MCF 10A (cell line): ENCODE data around the gene RMI2. TPM values are rescaled to one million over a fixed set of nuclear protein-coding genes. Genes with fewer than 3 reads are reported as not detected.
A peak's percentile ranks its signal among the peaks of the same experiment; 100 is the strongest.

Experiments used
- BruUV-seq: library from RNA; stranded (reverse); fragments of 400-500 nt; replicated peaks from 2 replicates; lab custom pipeline; 2021; lab: Mats Ljungman, UMichigan
- CTCF ChIA-PET: fragments of 300-600 bp; sonication (Branson Sonifier 250); formaldehyde crosslinking; extraction: SDS; loops from one replicate; lab custom pipeline; 2021; ENCODE audit warnings: antibody characterized with exemption, inconsistent platforms; lab: Yijun Ruan, JAX
- POLR2A ChIA-PET: fragments of 300-600, 350-650 bp; sonication (Branson Sonifier 250); formaldehyde crosslinking; extraction: SDS; loops from one replicate; lab custom pipeline; 2020; ENCODE audit warnings: antibody characterized with exemption, inconsistent platforms; lab: Yijun Ruan, JAX
- DNase-seq: peaks from one replicate; pipeline ENCODE4 v3.0.0-alpha.2; 2018; ENCODE audit not compliant: unreplicated experiment
- H3K27ac Mint-ChIP-seq: one replicate; pipeline ENCODE4 v1.8.0; 2022; ENCODE audit warnings: mild to moderate bottlenecking, low read depth, mixed read lengths; ENCODE audit not compliant: unreplicated experiment
- H3K27me3 Mint-ChIP-seq: one replicate; pipeline ENCODE4 v1.8.0; 2022; ENCODE audit warnings: mixed read lengths; ENCODE audit not compliant: insufficient read depth, unreplicated experiment
- H3K36me3 Mint-ChIP-seq: one replicate; pipeline ENCODE4 v1.8.0; 2022; ENCODE audit warnings: mild to moderate bottlenecking, moderate library complexity, mixed read lengths; ENCODE audit not compliant: insufficient read depth, unreplicated experiment
- H3K4me1 Mint-ChIP-seq: one replicate; pipeline ENCODE4 v1.8.0; 2022; ENCODE audit warnings: mixed read lengths; ENCODE audit not compliant: insufficient read depth, unreplicated experiment
- H3K4me3 Mint-ChIP-seq: one replicate; pipeline ENCODE4 v1.8.0; 2022; ENCODE audit warnings: mild to moderate bottlenecking, moderate library complexity, mixed read lengths; ENCODE audit not compliant: unreplicated experiment
- H3K9me3 Mint-ChIP-seq: one replicate; pipeline ENCODE4 v1.8.0; 2022; ENCODE audit warnings: mixed read lengths; ENCODE audit not compliant: unreplicated experiment
- intact Hi-C: fragments of 100-400 bp; cut with micrococcal nuclease; formaldehyde crosslinking; loops from 2 replicates; pipeline ENCODE4 v1.14.1; 2022
- total RNA-seq: library from RNA; stranded (reverse); gene quantifications from 2 replicates; pipeline ENCODE4 v1.2.3, GENCODE V29; 2022
- TF ChIP-seq, protein P1 (sequence below): fragments of 200-600 bp; IDR thresholded peaks from one replicate; pipeline ENCODE4 v1.8.0; 2022; ENCODE audit warnings: antibody characterized with exemption, mild to moderate bottlenecking; ENCODE audit not compliant: unreplicated experiment

The RMI2 gene
- total RNA-seq, 1 experiment from 2014 or later = 6.6 TPM

DNA sequence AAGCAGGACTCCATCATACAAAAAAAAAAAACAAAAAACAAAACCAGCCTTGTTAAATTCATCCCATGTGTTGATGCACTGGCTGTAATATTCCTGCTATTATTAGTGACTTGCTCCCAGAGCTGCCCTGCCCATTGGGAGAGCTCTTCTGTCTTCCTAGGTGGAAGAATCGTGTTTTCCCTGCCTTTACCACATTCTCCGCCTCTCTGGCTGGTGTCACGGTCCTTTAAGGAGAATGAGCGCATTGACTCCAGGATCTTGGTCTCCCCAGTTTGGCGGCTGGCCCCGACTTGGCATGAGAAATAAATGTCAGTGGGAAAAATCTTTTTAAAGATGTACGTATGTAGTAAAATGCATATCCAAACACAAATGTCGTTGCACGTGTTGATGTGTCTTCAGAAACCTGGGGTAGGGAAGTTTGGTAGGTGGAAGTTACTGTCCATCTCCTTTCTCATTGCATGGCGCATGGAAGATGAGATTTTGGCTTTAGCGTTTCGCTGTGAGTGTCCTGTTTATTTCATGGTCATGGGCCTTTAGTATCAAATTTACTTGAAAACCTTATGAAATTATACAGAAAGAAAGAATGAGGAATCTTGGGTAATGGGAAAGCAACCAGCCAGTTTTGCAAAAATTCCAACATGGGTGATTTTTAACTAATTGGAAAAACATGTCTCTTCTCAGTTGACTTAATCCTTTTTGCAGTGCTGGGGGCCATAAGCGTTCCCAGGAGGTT, 15.5 kb downstream of the RMI2 start:
- BruUV-seq = no TSS peak
- no peak overlapping the region for H3K4me3 Mint-ChIP-seq
- ChIA-PET CTCF (no interaction called here), POLR2A (no interaction called here)
- H3K27ac Mint-ChIP-seq = no peak overlapping the region
- peaks cover 6% of the 10 kb centered on the region for H3K36me3 Mint-ChIP-seq
- H3K27me3 Mint-ChIP-seq = no peaks in the 10 kb centered on the region
- H3K4me1 Mint-ChIP-seq = peaks cover 29% of the 10 kb centered on the region
- intact Hi-C loops = loop anchor here (10.0 kb wide), 1 partner anchor 226 kb away; no protein-coding TSS in a partner anchor
- no peak for DNase-seq
- no peaks in the 10 kb centered on the region for H3K9me3 Mint-ChIP-seq
- TF ChIP-seq, protein P1, sequence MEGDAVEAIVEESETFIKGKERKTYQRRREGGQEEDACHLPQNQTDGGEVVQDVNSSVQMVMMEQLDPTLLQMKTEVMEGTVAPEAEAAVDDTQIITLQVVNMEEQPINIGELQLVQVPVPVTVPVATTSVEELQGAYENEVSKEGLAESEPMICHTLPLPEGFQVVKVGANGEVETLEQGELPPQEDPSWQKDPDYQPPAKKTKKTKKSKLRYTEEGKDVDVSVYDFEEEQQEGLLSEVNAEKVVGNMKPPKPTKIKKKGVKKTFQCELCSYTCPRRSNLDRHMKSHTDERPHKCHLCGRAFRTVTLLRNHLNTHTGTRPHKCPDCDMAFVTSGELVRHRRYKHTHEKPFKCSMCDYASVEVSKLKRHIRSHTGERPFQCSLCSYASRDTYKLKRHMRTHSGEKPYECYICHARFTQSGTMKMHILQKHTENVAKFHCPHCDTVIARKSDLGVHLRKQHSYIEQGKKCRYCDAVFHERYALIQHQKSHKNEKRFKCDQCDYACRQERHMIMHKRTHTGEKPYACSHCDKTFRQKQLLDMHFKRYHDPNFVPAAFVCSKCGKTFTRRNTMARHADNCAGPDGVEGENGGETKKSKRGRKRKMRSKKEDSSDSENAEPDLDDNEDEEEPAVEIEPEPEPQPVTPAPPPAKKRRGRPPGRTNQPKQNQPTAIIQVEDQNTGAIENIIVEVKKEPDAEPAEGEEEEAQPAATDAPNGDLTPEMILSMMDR = no peak

DNA sequence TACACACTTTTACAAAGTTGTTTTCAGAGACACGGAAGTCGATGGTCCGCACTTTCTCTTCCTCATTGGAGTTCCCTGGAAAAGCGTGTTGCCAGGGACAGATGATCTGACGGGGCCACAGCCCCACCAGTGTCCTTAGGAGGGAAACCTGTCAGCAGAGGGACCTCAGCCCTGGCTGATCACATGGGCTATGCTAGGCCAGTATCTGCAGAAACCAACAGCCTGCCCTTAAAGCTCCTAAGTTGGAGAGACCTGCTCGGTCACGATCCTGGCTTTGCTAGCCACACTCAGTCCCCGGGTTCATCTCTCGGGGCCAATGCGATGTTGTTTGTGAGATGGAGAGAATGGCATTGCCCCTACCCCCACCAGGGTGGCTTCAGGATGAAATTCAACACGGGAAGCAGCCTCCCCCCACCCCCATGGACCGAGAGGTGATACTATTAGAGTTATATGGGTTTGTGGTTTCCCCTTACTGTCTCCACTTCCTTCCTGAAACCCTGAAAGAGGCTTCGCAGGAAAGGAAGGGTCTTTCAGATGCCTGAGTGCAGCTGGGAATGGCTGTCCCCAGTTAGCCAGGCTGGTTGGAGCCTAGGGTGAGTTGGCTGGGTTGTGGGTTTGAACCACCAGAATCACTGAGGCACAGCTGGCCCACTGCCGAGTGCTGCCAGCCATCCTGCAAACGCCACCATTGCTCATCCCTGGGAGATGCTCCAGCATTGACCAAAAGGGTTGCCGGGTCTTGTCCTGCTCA, 16.6 kb downstream of the RMI2 start:
- CTCF ChIA-PET = no interaction called here
- intact Hi-C loops = loop anchor here (10.0 kb wide), 1 partner anchor 227 kb away; no protein-coding TSS in a partner anchor
- no peaks in the 10 kb centered on the region for H3K27me3 Mint-ChIP-seq
- DNase-seq = no peak
- TF ChIP-seq, protein P1 = no peak
- no peaks in the 10 kb centered on the region for H3K9me3 Mint-ChIP-seq
- POLR2A ChIA-PET = no interaction called here
- peaks cover 29% of the 10 kb centered on the region for H3K4me1 Mint-ChIP-seq
- no TSS peak for BruUV-seq
- peaks cover 6% of the 10 kb centered on the region for H3K36me3 Mint-ChIP-seq
- H3K27ac Mint-ChIP-seq = no peak overlapping the region
- H3K4me3 Mint-ChIP-seq = no peak overlapping the region

DNA sequence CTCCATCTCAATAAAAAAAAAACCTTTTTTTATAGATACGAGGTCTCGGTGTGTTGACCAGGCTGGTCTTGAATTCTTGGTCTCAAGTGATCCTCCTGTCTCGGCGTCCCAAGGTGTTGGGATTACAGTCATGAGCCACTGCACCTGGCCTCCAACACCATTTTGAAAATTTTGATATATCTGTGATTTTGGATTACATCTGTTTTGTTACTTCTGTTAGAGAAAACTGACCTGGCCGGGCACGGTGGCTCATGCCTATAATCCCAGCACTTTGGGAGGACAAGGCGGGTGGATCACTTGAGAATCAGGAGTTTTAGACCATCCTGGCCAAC, 18.6 kb downstream of the RMI2 start:
- peak overlapping the region; percentile 51 for H3K27ac Mint-ChIP-seq
- POLR2A ChIA-PET = interaction anchor here (0.6 kb wide), 1 partner anchor 378 kb away, joined by 3 read pairs; the partner anchor contains the start of gene TXNDC11
- intact Hi-C loops = loop anchor here (10.0 kb wide), 1 partner anchor 229 kb away; no protein-coding TSS in a partner anchor
- no peak overlapping the region for H3K4me3 Mint-ChIP-seq
- H3K27me3 Mint-ChIP-seq = no peaks in the 10 kb centered on the region
- peaks cover 6% of the 10 kb centered on the region for H3K36me3 Mint-ChIP-seq
- BruUV-seq = no TSS peak
- TF ChIP-seq, protein P1 = no peak
- CTCF ChIA-PET = interaction anchor here (1.1 kb wide), 1 partner anchor 17 kb away, joined by 3 read pairs; no protein-coding TSS in a partner anchor
- H3K9me3 Mint-ChIP-seq = no peaks in the 10 kb centered on the region
- peaks cover 26% of the 10 kb centered on the region for H3K4me1 Mint-ChIP-seq
- no peak for DNase-seq

DNA sequence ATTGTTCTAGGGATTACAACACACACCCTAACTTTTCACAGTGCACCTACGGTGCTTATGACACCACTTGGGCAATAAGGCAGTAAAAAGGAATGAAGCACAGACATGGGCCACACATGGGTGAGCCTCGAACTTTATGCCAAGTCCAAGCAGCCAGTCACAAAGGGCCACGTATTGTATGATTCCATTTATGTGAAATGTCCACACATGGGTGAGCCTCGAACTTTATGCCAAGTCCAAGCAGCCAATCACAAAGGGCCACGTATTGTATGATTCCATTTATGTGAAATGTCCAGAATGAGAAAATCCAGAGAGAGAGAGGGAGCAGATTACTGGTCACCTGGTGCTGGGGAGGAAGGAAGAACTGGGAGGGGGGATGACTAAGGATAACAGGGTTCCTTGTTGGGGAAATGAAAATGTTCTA, 22.2 kb downstream of the RMI2 start:
- H3K27me3 Mint-ChIP-seq = no peaks in the 10 kb centered on the region
- no peaks in the 10 kb centered on the region for H3K9me3 Mint-ChIP-seq
- CTCF ChIA-PET = interaction anchor here (0.5 to 0.7 kb wide), 2 partner anchors 11 to 413 kb away, joined by 3 to 4 read pairs; no protein-coding TSS in a partner anchor
- peaks cover 6% of the 10 kb centered on the region for H3K36me3 Mint-ChIP-seq
- TF ChIP-seq, protein P1 = no peak
- no peak overlapping the region for H3K4me3 Mint-ChIP-seq
- H3K4me1 Mint-ChIP-seq = peaks cover 18% of the 10 kb centered on the region
- peak; percentile 79 for DNase-seq
- BruUV-seq = no TSS peak
- intact Hi-C loops = loop anchor here (10.0 kb wide), 1 partner anchor 233 kb away; no protein-coding TSS in a partner anchor
- POLR2A ChIA-PET = no interaction called here
- peak overlapping the region; percentile 76 for H3K27ac Mint-ChIP-seq
